ENCODE results near the gene CCDC122.
A peak's percentile ranks its signal among the peaks of the same experiment; 100 is the strongest.

The CCDC122 gene

DNA sequence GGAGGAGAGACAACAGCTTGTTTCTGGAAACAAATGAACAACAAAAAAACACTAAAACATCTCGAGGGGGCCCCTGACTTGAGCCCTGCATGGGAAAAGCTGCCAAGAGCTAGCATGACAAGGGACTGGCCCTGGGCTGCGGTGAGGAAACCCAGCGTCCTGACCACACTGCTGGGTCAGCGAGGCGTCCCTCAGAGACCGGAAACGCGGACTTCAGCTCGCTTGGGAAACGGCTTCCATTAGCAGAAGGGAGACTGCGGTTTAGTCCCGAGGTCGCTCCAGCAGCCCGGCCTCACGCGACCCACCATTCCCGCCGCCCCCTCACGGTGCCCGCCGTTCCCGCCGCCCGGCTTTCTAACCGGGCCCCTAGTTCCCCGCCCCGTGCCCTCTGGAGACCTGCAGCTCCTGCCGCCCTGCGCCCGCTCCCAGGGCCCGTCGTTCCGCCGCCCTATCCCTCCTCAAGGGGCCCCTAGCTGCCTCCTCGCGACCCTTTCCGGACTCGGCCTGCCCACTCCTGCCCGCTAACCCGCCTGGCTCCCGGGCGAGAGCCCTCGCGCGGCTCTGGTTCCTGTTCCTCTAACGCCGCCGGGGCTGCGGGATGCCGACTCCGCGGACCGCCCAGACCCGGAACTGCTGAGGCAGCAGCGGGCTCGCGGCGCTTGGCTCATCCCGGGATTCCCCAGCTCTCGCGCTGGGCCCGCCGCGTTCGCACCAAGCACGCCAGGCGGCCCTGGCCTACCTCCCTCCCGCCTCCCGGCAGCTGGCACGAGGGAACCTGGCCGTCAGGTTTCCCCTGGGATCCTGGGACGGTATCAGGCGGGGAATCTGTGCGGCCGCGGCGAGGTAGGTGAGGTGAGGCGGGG is at the start of gene CCDC122:
Gene CCDC122, minus strand, starts transcription at position 849 of the 863 bp plus-strand sequence. CDS start 10,364 bp downstream, outside the sequence.
- peak; percentile 41 for DNase-seq

GRCh38 chr13:43924549-43925245 is 45.2 kb upstream of the CCDC122 start:
- DNase-seq, result no peak

DNA sequence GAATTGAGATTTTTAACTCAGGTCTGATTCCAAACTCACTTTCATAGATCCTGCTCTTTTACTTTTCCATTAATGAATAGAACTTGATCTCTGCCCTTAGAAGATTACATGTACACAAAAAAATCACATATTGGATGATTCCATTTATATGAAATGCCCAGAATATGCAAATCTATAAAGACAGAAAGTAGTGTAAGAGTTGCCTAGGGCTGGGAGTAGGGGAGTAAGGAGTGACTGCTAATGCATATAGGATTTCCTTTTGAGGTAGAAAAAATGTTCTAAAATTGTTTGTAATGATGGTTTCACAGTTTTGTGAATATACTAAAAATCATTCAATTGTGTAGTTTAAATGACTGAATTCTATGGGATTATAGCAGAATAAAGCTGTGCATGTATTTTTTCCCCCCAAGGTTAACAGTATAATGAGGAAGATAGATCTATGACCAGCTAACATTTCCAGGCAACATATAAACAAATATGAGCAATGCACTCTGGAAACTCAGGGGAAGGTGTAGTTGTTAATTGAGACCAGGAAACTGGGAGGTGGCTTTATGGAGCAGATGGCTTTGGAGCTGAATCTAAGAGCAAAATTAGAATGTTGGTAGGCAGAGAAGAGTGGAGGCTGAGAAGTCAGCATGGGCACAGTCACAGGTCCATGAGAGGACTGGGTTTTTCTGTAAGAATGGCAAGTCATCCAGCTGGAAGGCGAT is 41.6 kb upstream of the CCDC122 start:
- DNase-seq, result no peak

DNA sequence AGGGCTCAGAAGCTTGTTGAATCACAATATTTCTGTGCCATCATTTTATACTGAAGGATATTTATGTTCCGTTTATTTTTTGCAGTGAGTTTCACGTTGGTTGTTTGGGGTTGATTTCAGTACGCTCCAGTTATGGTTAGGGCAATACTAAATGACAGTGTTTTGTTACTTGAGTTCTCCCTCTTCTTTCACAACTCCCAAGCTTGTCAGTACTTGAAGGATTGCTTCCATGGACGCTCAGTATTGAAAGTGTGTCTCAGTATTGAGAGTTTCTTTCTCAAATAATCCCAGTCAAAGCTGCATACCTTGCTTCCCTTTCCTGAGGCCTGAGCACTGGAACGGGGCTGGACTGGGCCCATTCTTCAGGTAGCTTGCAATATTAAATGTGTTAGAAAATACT is 39.1 kb upstream of the CCDC122 start:
- DNase-seq, result no peak

GRCh38 chr13:43916828-43917227 is 37.3 kb upstream of the CCDC122 start:
- no peak for DNase-seq

DNA sequence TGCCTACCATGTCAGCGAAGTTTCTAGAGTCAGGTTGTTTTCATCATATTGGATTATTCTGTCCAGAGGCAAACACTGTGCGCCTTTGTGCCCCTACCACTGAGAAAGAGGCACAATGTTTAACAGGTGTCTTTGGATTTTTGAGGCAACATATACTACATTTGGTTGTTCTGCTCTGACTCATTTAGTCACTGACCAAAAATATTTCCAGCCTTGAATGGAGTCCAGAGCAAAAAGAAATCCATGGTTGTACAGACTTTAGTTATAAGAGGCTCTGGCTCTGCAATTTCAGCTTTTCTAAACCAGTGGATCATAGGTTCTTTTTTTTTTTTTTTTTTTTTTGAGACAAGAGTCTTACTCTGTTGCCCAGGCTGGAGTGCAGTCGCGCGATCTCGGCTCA is 35.9 kb upstream of the CCDC122 start:
- DNase-seq, result no peak

- no peak for DNase-seq
These were observed 32.3 kb upstream of the CCDC122 start for GRCh38 chr13:43911871-43912270.

DNA sequence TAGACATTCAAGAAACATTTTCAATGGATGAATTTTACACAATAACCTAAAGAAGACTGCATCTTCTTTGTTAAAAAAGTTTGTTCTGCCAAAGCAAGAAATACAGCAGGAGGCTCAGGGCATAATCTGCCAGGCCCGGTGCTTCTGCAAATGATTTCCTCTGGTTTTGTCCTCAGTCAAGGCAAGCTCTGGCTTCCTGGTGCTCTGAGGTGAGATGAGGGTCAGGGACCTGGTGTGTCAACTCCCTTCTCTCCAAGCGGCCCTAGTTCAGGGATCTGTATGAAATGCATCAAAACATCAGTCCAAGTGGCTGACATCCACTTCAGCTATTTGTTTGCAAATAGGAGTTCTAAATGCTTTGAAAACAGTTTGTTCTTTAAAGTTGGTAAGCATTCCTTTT is 31.7 kb upstream of the CCDC122 start:
- no peak for DNase-seq

- DNase-seq, result no peak
These were observed 31.3 kb upstream of the CCDC122 start for GRCh38 chr13:43910856-43911255.

DNA sequence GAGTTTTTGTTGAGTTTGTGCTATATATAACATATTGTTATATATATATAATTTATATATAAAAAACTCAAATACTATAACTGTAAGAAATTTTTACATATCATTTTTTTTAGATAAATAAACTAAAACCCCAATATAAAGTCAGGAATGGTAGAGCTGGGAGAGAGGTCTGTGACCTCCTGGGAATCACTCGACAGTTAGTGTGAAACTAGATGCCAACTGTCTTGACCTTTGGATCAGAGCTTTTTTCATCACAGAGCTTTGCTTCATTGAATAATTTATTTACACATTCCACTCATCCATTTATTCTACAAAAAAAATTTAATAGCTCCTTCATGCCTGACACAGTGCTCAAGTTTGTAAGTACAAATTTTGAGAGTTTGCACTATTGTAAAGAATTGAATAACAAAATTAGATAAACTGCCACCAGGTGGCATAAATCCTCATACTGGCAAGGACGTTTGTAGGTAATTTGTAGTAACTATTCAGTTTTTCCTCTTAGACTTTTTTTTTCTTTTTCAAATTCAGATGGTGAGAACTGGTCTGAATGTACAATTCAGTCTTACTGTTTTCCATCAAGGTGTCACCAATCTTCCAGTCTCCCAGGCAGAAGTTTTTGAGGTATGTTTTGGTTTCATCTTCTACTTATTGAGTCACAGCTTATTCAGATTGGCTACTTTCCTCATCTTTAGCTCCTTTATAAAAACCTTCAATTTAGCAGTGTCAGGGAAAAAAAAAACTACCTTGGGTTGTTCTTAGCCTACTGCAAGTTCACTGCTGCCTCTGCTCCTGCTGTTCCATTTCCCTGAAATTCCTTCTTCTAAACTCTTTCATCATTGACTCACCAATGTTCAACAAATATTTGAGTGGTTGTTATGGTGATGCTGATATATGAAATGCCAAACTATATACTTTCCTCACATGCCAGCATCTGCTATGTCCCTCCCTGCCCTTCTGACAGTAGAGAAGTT is 28.9 kb upstream of the CCDC122 start:
- peak; percentile 6 for DNase-seq

- peak; percentile 40 for DNase-seq
These were observed 26.0 kb upstream of the CCDC122 start for GRCh38 chr13:43905435-43906031.

DNA sequence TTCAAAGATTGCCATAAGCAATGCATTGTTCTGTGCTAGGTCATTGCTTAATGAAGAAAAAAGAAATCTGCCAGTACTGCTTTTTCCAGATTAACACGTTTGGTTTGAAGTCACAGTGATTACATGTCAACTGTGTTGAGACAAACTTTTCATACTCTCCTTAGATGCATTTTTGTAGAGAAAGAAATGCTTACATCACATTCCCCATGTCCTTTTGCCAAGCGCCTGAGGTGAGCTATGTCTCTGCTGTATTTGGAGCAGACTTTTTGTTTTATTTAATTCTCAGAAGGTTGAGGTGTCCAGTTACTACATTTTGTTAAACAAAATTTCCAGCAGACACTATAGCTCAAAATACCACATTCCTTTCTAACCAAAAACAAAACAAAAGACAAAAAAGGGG is 16.4 kb upstream of the CCDC122 start:
- DNase-seq, result no peak

DNA sequence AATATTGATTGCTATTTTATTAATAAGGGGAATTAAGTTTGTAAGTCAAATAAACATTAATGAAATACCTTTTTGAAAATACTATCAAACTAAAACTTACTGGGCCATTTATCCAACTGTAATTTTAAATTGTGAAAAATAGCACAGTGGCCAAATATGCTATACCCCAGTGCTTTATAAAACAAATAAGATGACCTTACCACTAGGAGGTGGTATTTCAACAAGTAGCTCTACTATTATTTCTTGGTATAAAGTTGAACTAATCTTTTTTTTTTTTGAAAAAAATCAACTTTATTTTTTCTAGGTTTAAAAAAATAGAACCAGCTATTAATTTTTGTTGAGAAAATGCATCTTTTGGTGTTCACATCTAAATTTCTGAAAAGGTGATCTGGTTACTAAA is 14.9 kb upstream of the CCDC122 start:
- no peak for DNase-seq

GRCh38 chr13:43884222-43884621 is 4.7 kb upstream of the CCDC122 start:
- DNase-seq, result no peak

- no peak for DNase-seq
These were observed 4.1 kb upstream of the CCDC122 start for GRCh38 chr13:43883631-43884030.

GRCh38 chr13:43881580-43881979 is 2.0 kb upstream of the CCDC122 start:
- no peak for DNase-seq

- DNase-seq, result no peak
These were observed 1.4 kb upstream of the CCDC122 start for GRCh38 chr13:43880926-43881325.

- DNase-seq, result no peak
These were observed 795 bp upstream of the CCDC122 start for GRCh38 chr13:43880214-43880855.

- no peak for DNase-seq
These were observed 228 bp upstream of the CCDC122 start, which contains the start of gene LACC1 for GRCh38 chr13:43879755-43880181. Gene LACC1, plus strand, starts transcription at chr13:43879904. Its CDS starts 1,082 bp downstream, at chr13:43880986.

DNA sequence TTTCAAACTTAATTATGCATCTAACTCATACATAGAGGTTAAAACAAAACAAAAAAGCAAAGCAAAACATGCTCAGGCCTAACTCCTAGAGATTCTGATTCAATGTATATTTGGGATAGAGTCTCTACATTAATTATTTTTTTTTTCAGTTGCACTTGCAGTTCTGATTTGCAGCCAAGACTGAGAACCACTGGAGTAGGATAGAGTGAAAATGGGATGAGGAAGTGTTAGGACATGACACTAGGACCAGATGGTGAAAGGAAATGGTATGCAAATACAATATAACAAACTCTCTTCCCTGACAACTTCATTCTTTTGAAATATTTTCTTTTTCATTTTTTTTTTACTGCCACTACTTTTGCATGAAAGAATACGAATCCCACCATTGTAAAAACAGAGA is 1.8 kb downstream of the CCDC122 start:
- DNase-seq, result no peak

DNA sequence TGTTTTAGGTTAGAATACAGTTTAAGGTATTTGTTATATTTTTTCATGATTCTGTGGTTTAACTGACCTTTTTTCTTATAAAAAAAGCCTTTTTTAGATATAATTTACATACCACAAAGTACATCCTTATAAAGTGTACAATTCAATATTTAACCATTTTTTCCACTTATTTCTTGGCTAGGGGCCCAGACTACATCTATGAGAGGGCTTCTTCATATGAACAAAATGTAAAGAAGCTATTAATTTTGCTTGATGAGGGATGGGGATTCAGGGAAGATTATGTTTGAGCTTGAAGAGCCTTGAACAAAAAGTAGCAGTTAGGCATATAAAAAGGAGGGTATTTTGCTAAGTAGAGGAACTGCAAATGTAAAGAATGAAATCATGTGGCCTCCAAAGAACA is 2.2 kb downstream of the CCDC122 start:
- no peak for DNase-seq
